ENCODE results near the gene NLGN1.

NLGN1 gene

GRCh38 chr3:174132006-174132405 is 734.5 kb downstream of the NLGN1 start:
- no peaks in the 10 kb centered on the region for H3K36me3 ChIP-seq (ENCODE audit: insufficient read depth, low read length)
- no peaks in the 10 kb centered on the region for H3K4me1 ChIP-seq (ENCODE audit: insufficient read depth, low read length)
- H3K9ac ChIP-seq (ENCODE audit: low read depth, low read length) = no peak overlapping the region
- no peaks in the 10 kb centered on the region for H3K9me3 ChIP-seq (ENCODE audit: control insufficient read depth, insufficient read depth, low read length)

- no peak overlapping the region for H3K9ac ChIP-seq (ENCODE audit: low read depth, low read length)
Observed at GRCh38 chr3:174132421-174133042, 735.0 kb downstream of the NLGN1 start.

GRCh38 chr3:174146008-174146407 is 748.5 kb downstream of the NLGN1 start:
- Histone ChIP-seq H3K36me3 (ENCODE audit: insufficient read depth, low read length) (no peaks in the 10 kb centered on the region), H3K9ac (ENCODE audit: low read depth, low read length) (no peak overlapping the region), H3K4me1 (ENCODE audit: insufficient read depth, low read length) (peaks cover 7% of the 10 kb centered on the region; the same call in 1 of the 2 replicates), H3K9me3 (ENCODE audit: control insufficient read depth, insufficient read depth, low read length) (no peaks in the 10 kb centered on the region; the same call in 1 of the 2 replicates)

More at GRCh38 chr3:174132421-174133042, 735.0 kb downstream of the NLGN1 start:
- Histone ChIP-seq H3K36me3 (ENCODE audit: insufficient read depth, low read length) (no peaks in the 10 kb centered on the region), H3K9me3 (ENCODE audit: control insufficient read depth, insufficient read depth, low read length) (no peaks in the 10 kb centered on the region), H3K4me1 (ENCODE audit: insufficient read depth, low read length) (no peaks in the 10 kb centered on the region)

DNA sequence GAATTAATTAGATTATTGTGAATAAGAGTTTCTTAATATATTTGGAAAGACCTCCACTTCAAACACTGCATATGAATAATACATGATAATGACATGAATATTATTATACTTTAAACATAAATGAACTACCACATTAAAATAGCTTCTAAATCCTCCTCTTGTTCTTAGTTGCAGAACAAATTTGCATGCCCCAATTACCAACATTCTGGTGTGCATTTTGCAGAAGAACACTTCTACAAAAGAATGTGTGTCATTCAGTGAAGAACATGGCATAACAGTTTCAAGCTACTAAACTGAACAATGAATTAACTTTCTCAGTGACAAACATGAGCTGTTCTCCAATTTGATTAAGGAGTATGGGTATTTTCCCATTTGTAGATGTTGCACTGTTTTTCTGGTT is 750.3 kb downstream of the NLGN1 start:
- H3K9me3 ChIP-seq (ENCODE audit: control insufficient read depth, insufficient read depth, low read length) = no peaks in the 10 kb centered on the region; the same call in 1 of the 2 replicates

GRCh38 chr3:174153871-174154270 is 756.3 kb downstream of the NLGN1 start:
- Histone ChIP-seq H3K9me3 (ENCODE audit: control insufficient read depth, insufficient read depth, low read length) (no peaks in the 10 kb centered on the region), H3K4me1 (ENCODE audit: insufficient read depth, low read length) (peaks cover 9% of the 10 kb centered on the region), H3K36me3 (ENCODE audit: insufficient read depth, low read length) (no peaks in the 10 kb centered on the region), H3K9ac (ENCODE audit: low read depth, low read length) (no peak overlapping the region)

More for the DNA sequence above, 750.3 kb downstream of the NLGN1 start:
- no peaks in the 10 kb centered on the region for H3K36me3 ChIP-seq (ENCODE audit: insufficient read depth, low read length)
- H3K9ac ChIP-seq (ENCODE audit: low read depth, low read length) = no peak overlapping the region
- H3K4me1 ChIP-seq (ENCODE audit: insufficient read depth, low read length) = peaks cover 7% of the 10 kb centered on the region; the same call in 1 of the 2 replicates

DNA sequence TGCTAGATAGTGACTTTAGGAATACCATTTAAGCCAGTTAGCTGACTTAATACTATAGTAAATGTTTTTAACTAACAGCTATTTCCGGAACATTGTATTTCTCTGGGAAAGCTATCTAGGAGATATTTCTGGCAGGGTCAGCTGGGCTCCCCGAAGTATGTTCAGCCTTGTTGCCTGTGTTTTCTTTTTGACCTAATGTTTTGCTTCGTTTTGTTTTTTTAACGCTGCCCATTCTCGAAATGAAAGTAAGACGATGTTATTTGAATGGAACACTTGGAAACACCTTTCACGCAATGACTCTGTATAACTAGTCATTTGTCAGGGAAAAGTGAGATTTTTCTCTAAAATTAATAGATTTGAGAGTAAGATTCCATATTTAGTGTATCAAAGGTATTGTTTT is 758.7 kb downstream of the NLGN1 start:
- H3K9me3 ChIP-seq (ENCODE audit: control insufficient read depth, insufficient read depth, low read length) = no peaks in the 10 kb centered on the region
- peaks cover 14% of the 10 kb centered on the region for H3K4me1 ChIP-seq (ENCODE audit: insufficient read depth, low read length)
- no peak overlapping the region for H3K9ac ChIP-seq (ENCODE audit: low read depth, low read length)
- no peaks in the 10 kb centered on the region for H3K36me3 ChIP-seq (ENCODE audit: insufficient read depth, low read length)

GRCh38 chr3:174158674-174159073 is 761.1 kb downstream of the NLGN1 start:
- no peaks in the 10 kb centered on the region for H3K9me3 ChIP-seq (ENCODE audit: control insufficient read depth, insufficient read depth, low read length)
- H3K36me3 ChIP-seq (ENCODE audit: insufficient read depth, low read length) = no peaks in the 10 kb centered on the region
- H3K4me1 ChIP-seq (ENCODE audit: insufficient read depth, low read length) = peaks cover 14% of the 10 kb centered on the region
- H3K9ac ChIP-seq (ENCODE audit: low read depth, low read length) = no peak overlapping the region

- peaks cover 14% of the 10 kb centered on the region for H3K4me1 ChIP-seq (ENCODE audit: insufficient read depth, low read length)
- no peaks in the 10 kb centered on the region for H3K36me3 ChIP-seq (ENCODE audit: insufficient read depth, low read length)
- no peaks in the 10 kb centered on the region for H3K9me3 ChIP-seq (ENCODE audit: control insufficient read depth, insufficient read depth, low read length)
- no peak overlapping the region for H3K9ac ChIP-seq (ENCODE audit: low read depth, low read length)
Observed at GRCh38 chr3:174159604-174160003, 762.1 kb downstream of the NLGN1 start.

- H3K9me3 ChIP-seq (ENCODE audit: control insufficient read depth, insufficient read depth, low read length) = no peaks in the 10 kb centered on the region
- H3K4me1 ChIP-seq (ENCODE audit: insufficient read depth, low read length) = peaks cover 12% of the 10 kb centered on the region; the same call in 1 of the 2 replicates
- H3K36me3 ChIP-seq (ENCODE audit: insufficient read depth, low read length) = no peaks in the 10 kb centered on the region
- no peak overlapping the region for H3K9ac ChIP-seq (ENCODE audit: low read depth, low read length)
Observed at GRCh38 chr3:174162550-174162949, 765.0 kb downstream of the NLGN1 start.

GRCh38 chr3:174168026-174168425 is 770.5 kb downstream of the NLGN1 start:
- Histone ChIP-seq H3K9ac (ENCODE audit: low read depth, low read length) (no peak overlapping the region), H3K9me3 (ENCODE audit: control insufficient read depth, insufficient read depth, low read length) (no peaks in the 10 kb centered on the region), H3K4me1 (ENCODE audit: insufficient read depth, low read length) (peaks cover 7% of the 10 kb centered on the region; the same call in 1 of the 2 replicates), H3K36me3 (ENCODE audit: insufficient read depth, low read length) (no peaks in the 10 kb centered on the region)

DNA sequence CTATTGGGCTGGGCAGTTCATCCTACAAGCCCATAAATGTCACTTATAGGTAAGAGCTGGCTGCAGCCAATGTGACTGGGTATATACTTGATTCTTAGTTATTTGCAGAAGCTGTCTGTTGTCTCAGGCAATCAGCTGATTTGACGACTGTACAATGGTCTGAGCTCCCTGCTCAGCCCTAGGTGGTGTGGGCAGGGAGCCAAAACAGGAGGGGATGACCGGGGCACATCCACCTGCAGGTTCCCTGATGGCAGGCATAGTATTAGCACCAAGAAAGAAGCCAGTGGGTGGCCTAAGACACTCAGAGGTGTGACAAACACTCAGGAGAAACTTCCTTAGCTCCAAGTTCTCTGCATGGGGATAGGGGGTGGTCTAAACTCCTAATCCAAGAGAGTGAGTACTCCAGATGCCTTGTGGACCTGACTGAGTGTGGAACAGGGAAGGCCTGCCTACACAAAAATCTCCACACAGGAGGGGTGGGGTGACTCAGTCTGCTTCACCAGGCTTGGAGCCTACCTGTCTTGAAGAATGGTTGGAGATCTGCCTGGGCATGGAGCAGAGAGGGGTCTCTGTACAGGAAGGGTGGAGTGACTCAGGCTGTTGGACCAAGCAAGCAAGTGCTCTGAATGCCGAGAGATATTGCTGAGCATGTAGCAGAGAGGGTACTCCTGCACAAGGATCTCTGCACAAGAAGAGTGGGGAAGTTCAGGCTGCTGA is 771.2 kb downstream of the NLGN1 start:
- H3K4me1 ChIP-seq (ENCODE audit: insufficient read depth, low read length) = peaks cover 7% of the 10 kb centered on the region; the same call in 1 of the 2 replicates
- H3K9ac ChIP-seq (ENCODE audit: low read depth, low read length) = no peak overlapping the region
- no peaks in the 10 kb centered on the region for H3K9me3 ChIP-seq (ENCODE audit: control insufficient read depth, insufficient read depth, low read length)
- no peaks in the 10 kb centered on the region for H3K36me3 ChIP-seq (ENCODE audit: insufficient read depth, low read length)

GRCh38 chr3:174169736-174170135 is 772.2 kb downstream of the NLGN1 start:
- no peaks in the 10 kb centered on the region for H3K36me3 ChIP-seq (ENCODE audit: insufficient read depth, low read length)
- H3K9ac ChIP-seq (ENCODE audit: low read depth, low read length) = no peak overlapping the region
- peaks cover 7% of the 10 kb centered on the region; the same call in 1 of the 2 replicates for H3K4me1 ChIP-seq (ENCODE audit: insufficient read depth, low read length)
- H3K9me3 ChIP-seq (ENCODE audit: control insufficient read depth, insufficient read depth, low read length) = no peaks in the 10 kb centered on the region

DNA sequence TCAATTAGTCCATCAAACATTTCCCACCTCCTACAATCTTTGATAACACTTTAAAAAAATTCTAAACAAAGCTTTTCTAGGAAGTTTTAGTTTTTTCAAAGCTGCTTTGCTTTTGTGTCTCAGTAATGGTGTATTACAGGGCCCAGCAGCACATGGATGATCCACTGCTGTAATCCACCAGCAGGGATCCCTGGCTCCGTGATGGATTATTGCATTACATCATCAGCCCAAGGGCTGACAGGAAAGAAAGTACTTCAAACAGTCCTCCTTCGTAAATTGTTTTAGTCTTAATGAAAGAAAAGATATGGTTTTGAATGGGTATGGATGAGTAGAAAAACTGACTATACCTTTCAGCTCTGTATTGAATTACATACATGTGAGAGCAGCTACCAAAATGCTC is 772.7 kb downstream of the NLGN1 start:
- H3K9ac ChIP-seq (ENCODE audit: low read depth, low read length) = no peak overlapping the region
- H3K4me1 ChIP-seq (ENCODE audit: insufficient read depth, low read length) = peaks cover 7% of the 10 kb centered on the region; the same call in 1 of the 2 replicates
- H3K9me3 ChIP-seq (ENCODE audit: control insufficient read depth, insufficient read depth, low read length) = no peaks in the 10 kb centered on the region
- no peaks in the 10 kb centered on the region for H3K36me3 ChIP-seq (ENCODE audit: insufficient read depth, low read length)

DNA sequence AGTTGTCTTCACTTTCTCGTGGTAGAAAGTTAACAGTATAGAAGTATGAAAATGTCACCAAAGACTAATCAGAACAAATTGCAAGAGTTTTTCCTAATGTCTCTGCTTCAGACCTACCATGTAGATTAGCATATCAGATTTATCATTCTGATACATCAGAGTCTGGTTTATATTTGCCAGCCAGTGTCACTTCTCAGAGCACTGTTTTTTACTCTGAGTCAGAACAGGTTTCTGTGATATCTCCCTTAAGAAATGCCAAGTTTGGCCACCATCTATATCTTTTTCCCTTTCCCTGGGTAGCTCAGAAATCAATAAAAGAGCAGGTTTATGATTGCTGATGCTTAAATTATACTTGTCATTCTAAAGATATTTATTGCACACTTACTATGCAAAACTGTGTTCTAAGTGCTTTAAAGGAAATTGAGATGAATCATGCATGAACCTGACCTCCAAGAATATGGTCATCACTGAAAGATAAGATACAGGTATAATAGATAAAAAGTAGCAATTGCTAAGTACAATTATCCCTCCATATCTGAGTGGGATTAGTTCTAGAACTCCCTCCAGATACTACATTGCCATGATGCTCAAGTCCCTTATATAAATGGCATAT is 788.9 kb downstream of the NLGN1 start:
- no peaks in the 10 kb centered on the region for H3K4me1 ChIP-seq (ENCODE audit: insufficient read depth, low read length)
- no peaks in the 10 kb centered on the region for H3K36me3 ChIP-seq (ENCODE audit: insufficient read depth, low read length)
- no peak overlapping the region for H3K9ac ChIP-seq (ENCODE audit: low read depth, low read length)
- H3K9me3 ChIP-seq (ENCODE audit: control insufficient read depth, insufficient read depth, low read length) = no peaks in the 10 kb centered on the region

DNA sequence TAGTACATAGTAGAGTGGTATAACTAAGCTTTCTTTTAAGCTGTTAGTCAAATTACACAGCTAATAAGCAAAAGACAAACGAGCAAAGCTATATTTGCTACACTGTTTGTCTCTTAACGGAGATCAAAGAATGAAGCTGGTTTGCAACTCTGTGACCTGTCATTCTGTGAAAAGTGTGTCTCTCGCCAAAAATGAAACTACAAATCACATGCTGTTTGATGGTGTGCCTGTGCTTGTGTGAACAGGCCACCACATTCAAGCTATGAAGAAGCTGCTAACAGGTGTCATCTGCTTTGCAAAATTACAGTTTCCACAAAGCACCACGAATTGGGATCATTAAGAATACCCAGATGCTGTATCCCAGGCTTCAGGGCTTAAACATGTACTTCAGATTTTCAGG is 793.8 kb downstream of the NLGN1 start:
- H3K9me3 ChIP-seq (ENCODE audit: control insufficient read depth, insufficient read depth, low read length) = no peaks in the 10 kb centered on the region
- H3K9ac ChIP-seq (ENCODE audit: low read depth, low read length) = no peak overlapping the region
- H3K4me1 ChIP-seq (ENCODE audit: insufficient read depth, low read length) = no peaks in the 10 kb centered on the region
- H3K36me3 ChIP-seq (ENCODE audit: insufficient read depth, low read length) = no peaks in the 10 kb centered on the region
